ENCODE results near the gene ZNRF4.
A peak's percentile ranks its signal among the peaks of the same experiment; 100 is the strongest.

The ZNRF4 gene

GRCh38 chr19:5457709-5458108, 2.5 kb downstream of the ZNRF4 start:
- no peak overlapping the region for H3K4me3 ChIP-seq (ENCODE audit: low read length)
- no peak overlapping the region for H3K9ac ChIP-seq (ENCODE audit: low read length)
- DNase-seq (ENCODE audit: low read depth), result no peak
- H3K27me3 ChIP-seq (replicated peaks; ENCODE audit: control insufficient read depth, insufficient read depth, low read length), result peaks cover 36% of the 10 kb centered on the region
- peaks cover 11% of the 10 kb centered on the region for H3K9me3 ChIP-seq (ENCODE audit: control insufficient read depth, low read length)
- H3K36me3 ChIP-seq (ENCODE audit: control insufficient read depth, insufficient read depth, low read length, severe bottlenecking), result no peaks in the 10 kb centered on the region
- H3K4me1 ChIP-seq (ENCODE audit: control insufficient read depth, insufficient read depth, low read length), result no peaks in the 10 kb centered on the region

- H3K4me3 ChIP-seq (ENCODE audit: low read length), result no peak overlapping the region
- no peaks in the 10 kb centered on the region for H3K4me1 ChIP-seq (ENCODE audit: control insufficient read depth, insufficient read depth, low read length)
- peaks cover 9% of the 10 kb centered on the region for H3K9me3 ChIP-seq (ENCODE audit: control insufficient read depth, low read length)
- no peaks in the 10 kb centered on the region for H3K36me3 ChIP-seq (ENCODE audit: control insufficient read depth, insufficient read depth, low read length, severe bottlenecking)
- DNase-seq (ENCODE audit: low read depth), result no peak
- no peak overlapping the region for H3K9ac ChIP-seq (ENCODE audit: low read length)
- peaks cover 40% of the 10 kb centered on the region for H3K27me3 ChIP-seq (replicated peaks; ENCODE audit: control insufficient read depth, insufficient read depth, low read length)
These were observed 3.2 kb downstream of the ZNRF4 start for GRCh38 chr19:5458420-5458819.

GRCh38 chr19:5459360-5459759, 4.1 kb downstream of the ZNRF4 start:
- H3K9me3 ChIP-seq (ENCODE audit: control insufficient read depth, low read length), result peaks cover 9% of the 10 kb centered on the region
- no peak for DNase-seq (ENCODE audit: low read depth)
- H3K27me3 ChIP-seq (replicated peaks; ENCODE audit: control insufficient read depth, insufficient read depth, low read length), result peaks cover 48% of the 10 kb centered on the region

GRCh38 chr19:5460748-5461147, 5.5 kb downstream of the ZNRF4 start:
- no peak overlapping the region for H3K9ac ChIP-seq (ENCODE audit: low read length)
- H3K4me3 ChIP-seq (ENCODE audit: low read length), result no peak overlapping the region
- H3K27me3 ChIP-seq (replicated peaks; ENCODE audit: control insufficient read depth, insufficient read depth, low read length), result peaks cover 46% of the 10 kb centered on the region
- no peak for DNase-seq (ENCODE audit: low read depth)
- peaks cover 9% of the 10 kb centered on the region for H3K9me3 ChIP-seq (ENCODE audit: control insufficient read depth, low read length)
- H3K4me1 ChIP-seq (ENCODE audit: control insufficient read depth, insufficient read depth, low read length), result no peaks in the 10 kb centered on the region
- no peaks in the 10 kb centered on the region for H3K36me3 ChIP-seq (ENCODE audit: control insufficient read depth, insufficient read depth, low read length, severe bottlenecking)

More at GRCh38 chr19:5459360-5459759, 4.1 kb downstream of the ZNRF4 start:
- no peak overlapping the region for H3K4me3 ChIP-seq (ENCODE audit: low read length)
- no peak overlapping the region for H3K9ac ChIP-seq (ENCODE audit: low read length)
- no peaks in the 10 kb centered on the region for H3K4me1 ChIP-seq (ENCODE audit: control insufficient read depth, insufficient read depth, low read length)
- H3K36me3 ChIP-seq (ENCODE audit: control insufficient read depth, insufficient read depth, low read length, severe bottlenecking), result no peaks in the 10 kb centered on the region

GRCh38 chr19:5463959-5464358, 8.7 kb downstream of the ZNRF4 start:
- Histone ChIP-seq H3K4me1 (ENCODE audit: control insufficient read depth, insufficient read depth, low read length) (no peaks in the 10 kb centered on the region), H3K4me3 (ENCODE audit: low read length) (no peak overlapping the region), H3K9me3 (ENCODE audit: control insufficient read depth, low read length) (peaks cover 6% of the 10 kb centered on the region), H3K27me3 (replicated peaks; ENCODE audit: control insufficient read depth, insufficient read depth, low read length) (peaks cover 51% of the 10 kb centered on the region), H3K36me3 (ENCODE audit: control insufficient read depth, insufficient read depth, low read length, severe bottlenecking) (no peaks in the 10 kb centered on the region), H3K9ac (ENCODE audit: low read length) (no peak overlapping the region)
- DNase-seq (ENCODE audit: low read depth), result no peak

GRCh38 chr19:5466072-5466471, 10.9 kb downstream of the ZNRF4 start:
- peaks cover 6% of the 10 kb centered on the region for H3K9me3 ChIP-seq (ENCODE audit: control insufficient read depth, low read length)
- H3K4me1 ChIP-seq (ENCODE audit: control insufficient read depth, insufficient read depth, low read length), result no peaks in the 10 kb centered on the region
- peaks cover 43% of the 10 kb centered on the region for H3K27me3 ChIP-seq (replicated peaks; ENCODE audit: control insufficient read depth, insufficient read depth, low read length)
- H3K4me3 ChIP-seq (ENCODE audit: low read length), result no peak overlapping the region
- DNase-seq (ENCODE audit: low read depth), result no peak
- H3K9ac ChIP-seq (ENCODE audit: low read length), result no peak overlapping the region
- H3K36me3 ChIP-seq (ENCODE audit: control insufficient read depth, insufficient read depth, low read length, severe bottlenecking), result no peaks in the 10 kb centered on the region

- no peak overlapping the region for H3K4me3 ChIP-seq (ENCODE audit: low read length)
- H3K36me3 ChIP-seq (ENCODE audit: control insufficient read depth, insufficient read depth, low read length, severe bottlenecking), result no peaks in the 10 kb centered on the region
- no peaks in the 10 kb centered on the region for H3K4me1 ChIP-seq (ENCODE audit: control insufficient read depth, insufficient read depth, low read length)
- H3K9me3 ChIP-seq (ENCODE audit: control insufficient read depth, low read length), result peaks cover 6% of the 10 kb centered on the region
- H3K9ac ChIP-seq (ENCODE audit: low read length), result no peak overlapping the region
- peaks cover 38% of the 10 kb centered on the region for H3K27me3 ChIP-seq (replicated peaks; ENCODE audit: control insufficient read depth, insufficient read depth, low read length)
- peak; percentile 42 for DNase-seq (ENCODE audit: low read depth)
These were observed 11.6 kb downstream of the ZNRF4 start for GRCh38 chr19:5466814-5467291.

GRCh38 chr19:5470264-5470671, 15.1 kb downstream of the ZNRF4 start:
- H3K9me3 ChIP-seq (ENCODE audit: control insufficient read depth, low read length), result no peaks in the 10 kb centered on the region
- H3K27me3 ChIP-seq (replicated peaks; ENCODE audit: control insufficient read depth, insufficient read depth, low read length), result peaks cover 35% of the 10 kb centered on the region
- H3K4me1 ChIP-seq (ENCODE audit: control insufficient read depth, insufficient read depth, low read length), result no peaks in the 10 kb centered on the region
- no peak for DNase-seq (ENCODE audit: low read depth)
- no peak overlapping the region for H3K4me3 ChIP-seq (ENCODE audit: low read length)
- no peak overlapping the region for H3K9ac ChIP-seq (ENCODE audit: low read length)
- no peaks in the 10 kb centered on the region for H3K36me3 ChIP-seq (ENCODE audit: control insufficient read depth, insufficient read depth, low read length, severe bottlenecking)

GRCh38 chr19:5472286-5472685, 17.1 kb downstream of the ZNRF4 start:
- Histone ChIP-seq H3K9me3 (ENCODE audit: control insufficient read depth, low read length) (no peaks in the 10 kb centered on the region), H3K36me3 (ENCODE audit: control insufficient read depth, insufficient read depth, low read length, severe bottlenecking) (no peaks in the 10 kb centered on the region), H3K9ac (ENCODE audit: low read length) (no peak overlapping the region)

GRCh38 chr19:5473646-5474045, 18.4 kb downstream of the ZNRF4 start:
- no peak for DNase-seq (ENCODE audit: low read depth)
- Histone ChIP-seq H3K9ac (ENCODE audit: low read length) (no peak overlapping the region), H3K9me3 (ENCODE audit: control insufficient read depth, low read length) (no peaks in the 10 kb centered on the region), H3K36me3 (ENCODE audit: control insufficient read depth, insufficient read depth, low read length, severe bottlenecking) (no peaks in the 10 kb centered on the region), H3K4me1 (ENCODE audit: control insufficient read depth, insufficient read depth, low read length) (no peaks in the 10 kb centered on the region), H3K27me3 (replicated peaks; ENCODE audit: control insufficient read depth, insufficient read depth, low read length) (peaks cover 34% of the 10 kb centered on the region), H3K4me3 (ENCODE audit: low read length) (no peak overlapping the region)

More at GRCh38 chr19:5472286-5472685, 17.1 kb downstream of the ZNRF4 start:
- no peaks in the 10 kb centered on the region for H3K4me1 ChIP-seq (ENCODE audit: control insufficient read depth, insufficient read depth, low read length)
- peaks cover 30% of the 10 kb centered on the region for H3K27me3 ChIP-seq (replicated peaks; ENCODE audit: control insufficient read depth, insufficient read depth, low read length)
- H3K4me3 ChIP-seq (ENCODE audit: low read length), result no peak overlapping the region
- no peak for DNase-seq (ENCODE audit: low read depth)

- Histone ChIP-seq H3K27me3 (replicated peaks; ENCODE audit: control insufficient read depth, insufficient read depth, low read length) (peaks cover 34% of the 10 kb centered on the region), H3K4me3 (ENCODE audit: low read length) (no peak overlapping the region), H3K9me3 (ENCODE audit: control insufficient read depth, low read length) (peaks cover 14% of the 10 kb centered on the region), H3K36me3 (ENCODE audit: control insufficient read depth, insufficient read depth, low read length, severe bottlenecking) (no peaks in the 10 kb centered on the region), H3K9ac (ENCODE audit: low read length) (no peak overlapping the region), H3K4me1 (ENCODE audit: control insufficient read depth, insufficient read depth, low read length) (no peaks in the 10 kb centered on the region)
- DNase-seq (ENCODE audit: low read depth), result no peak
These were observed 22.4 kb downstream of the ZNRF4 start for GRCh38 chr19:5477451-5478215.

All from adipocyte (in vitro differentiated cells).